Adrenal gland (tissue), 12 donors: ENCODE data around the gene GRM4. TPM values are rescaled to one million over a fixed set of nuclear protein-coding genes. Genes with fewer than 3 reads are reported as not detected.

Experiments used
- DNase-seq, 7 donors: peaks; one replicate each; pipeline ENCODE4 v3.0.0-alpha.2; 2019 to 2020
- H3K27ac ChIP-seq, 5 donors: fragments of 200-600 bp; sonication (generic) in 4 of 5; 1 replicate in 3 of 5; 2 replicates in 2 of 5; pipeline versions ENCODE4 v1.5.1 to v1.8.0; 2016 to 2020; ENCODE audit warnings: mild to moderate bottlenecking in 1 of 5
- H3K27me3 ChIP-seq: fragments of 200-600 bp; 2 replicates; pipeline ENCODE4 v1.8.0; 2021
- H3K36me3 ChIP-seq, 2 donors: fragments of 200-600 bp; replicated peaks in 1 of 2; 1 replicate in 1 of 2; 2 replicates in 1 of 2; pipeline versions ENCODE4 v1.5.1 to v1.8.0; 2018 to 2022
- H3K4me1 ChIP-seq, 2 donors: fragments of 200-600 bp; replicated peaks in 1 of 2; 1 replicate in 1 of 2; 2 replicates in 1 of 2; pipeline versions ENCODE4 v1.5.1 to v1.8.0; 2018 to 2021
- H3K4me3 ChIP-seq, 4 donors: fragments of 200-600 bp; sonication (generic) in 3 of 4; one replicate each; pipeline ENCODE4 v1.5.1; 2016 to 2018
- H3K9me3 ChIP-seq, 3 donors: fragments of 200-600 bp; sonication (generic) in 1 of 3; replicated peaks in 1 of 3; 1 replicate in 2 of 3; 2 replicates in 1 of 3; pipeline versions ENCODE4 v1.5.1 to v1.8.0; 2016 to 2021
- POLR2A ChIP-seq, 2 donors: fragments of 450-650 bp; IDR thresholded peaks; one replicate each; pipeline ENCODE4 v1.6.1; 2017; ENCODE audit warnings: antibody characterized with exemption in 2 of 2, mild to moderate bottlenecking in 2 of 2, moderate library complexity in 1 of 2
- WGBS, 4 donors: extraction: QIAGEN DNeasy Blood & Tissue Kit in 2 of 4; methylation state at CpG; one replicate each; pipeline versions ENCODE4 v1.1.5 to v1.1.7; 2013 to 2017; 5-methylcytosine and 5-hydroxymethylcytosine counted together
- intact Hi-C, 2 donors: fragments of 100-400 bp; cut with DNase I; formaldehyde crosslinking; loops; one replicate each; pipeline versions ENCODE4 v1.14.1 to v1.15.0; 2022 to 2023
- polyA plus RNA-seq, 3 donors: library from polyadenylated mRNA; stranded (reverse); fragments of 200-250 nt in 2 of 3; fragments of 350-450 nt in 1 of 3; fragmentation: Illumina TruSeq in 1 of 3; extraction: RNeasy Lipid Tissue Mini Kit (QIAGEN cat#74804) in 1 of 3; gene quantifications; one replicate each; pipeline ENCODE4 v1.2.3, GENCODE V29; 2013 to 2014
- total RNA-seq, 9 donors: library from RNA; depleted of rRNA in 4 of 9; stranded (reverse); fragments of >200 nt in 4 of 9; fragments of 120-200 nt in 1 of 9; fragmentation: NEBNext Ultra II Directional in 1 of 9; extraction: Animal tissue kit (Norgen Biotek cat#: 25700) in 1 of 9; gene quantifications; one replicate each; pipeline versions ENCODE4 v1.1.0 to v1.2.4, GENCODE V29; 2013 to 2023
- TF ChIP-seq, protein P1 (sequence below), 6 experiments: fragments of 450-650 bp in 4 of 6; fragments of 200-600 bp in 2 of 6; sonication (generic) in 1 of 6; IDR thresholded peaks; 1 replicate in 5 of 6; 2 replicates in 1 of 6; pipeline versions ENCODE4 v1.5.1 to v1.8.0; 2016 to 2021; ENCODE audit warnings: antibody characterized with exemption in 6 of 6, mild to moderate bottlenecking in 2 of 6, moderate library complexity in 1 of 6
- donor health status: healthy with polysubstance abuse.
- donor health status: Bipolar disorder and iron deficiency.
- donor health status: DM: yes; HTN: yes; CAD: no.
- donor health status: DM: no; HTN: no; CAD: no.
- donor health status: DM: no; HTN: no; CAD: no.
- donor health status: DM: yes; HTN: yes; CAD: no.

Gene GRM4
- total and polyA plus RNA-seq, 12 donors = 0.06 TPM; not detected in 11

DNA sequence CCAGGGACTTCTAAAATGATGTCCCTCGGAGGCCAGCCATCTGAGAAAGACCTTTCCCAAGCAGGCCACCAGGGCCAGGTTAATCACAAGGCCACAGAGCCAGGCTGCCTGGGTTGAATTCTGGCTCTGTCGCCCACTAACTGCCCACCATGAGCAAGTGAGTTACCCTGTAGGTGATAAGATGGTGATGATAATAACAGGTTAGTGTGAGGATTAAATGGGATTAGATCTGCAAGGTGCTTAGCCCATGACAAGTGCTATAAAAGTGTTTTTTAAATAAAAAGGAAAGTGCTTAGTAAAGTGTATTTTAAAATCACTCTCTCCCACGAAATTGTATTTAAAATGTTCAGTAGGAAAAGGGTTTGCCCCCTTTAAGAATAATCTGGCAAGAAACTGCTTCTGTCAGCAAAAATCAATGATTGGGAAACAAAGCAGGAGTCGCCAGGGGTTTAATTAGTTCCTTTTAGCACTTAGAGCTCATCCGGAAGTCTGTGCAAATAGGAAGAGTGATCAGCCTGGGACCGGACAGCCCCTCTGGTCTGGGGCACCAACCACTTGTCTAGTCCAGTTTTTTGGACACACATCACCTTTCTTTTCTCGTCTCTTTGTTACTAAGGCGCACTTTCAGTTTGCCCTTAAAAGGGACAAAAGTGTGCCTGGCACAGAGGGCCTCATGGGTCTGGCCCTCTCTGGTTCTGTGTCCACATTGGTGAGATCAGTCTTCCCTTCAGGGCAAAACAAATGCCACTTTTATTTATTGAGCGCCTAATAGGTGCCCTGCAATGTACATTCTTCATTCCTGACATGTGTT, 150.4 kb downstream of the GRM4 start:
- DNase-seq = no peak
- 47 to 58% (median 52%) methylated on average over 8 to 9 of the region's 9 CpGs for WGBS, 4 donors
- Histone ChIP-seq H3K27ac (no peak overlapping the region), H3K4me1 (no peaks in the 10 kb centered on the region), H3K4me3 (no peak overlapping the region), H3K27me3 (no peaks in the 10 kb centered on the region), H3K36me3 (no peaks in the 10 kb centered on the region), H3K9me3 (no peaks in the 10 kb centered on the region)
- intact Hi-C loops = no loop called here
- TF ChIP-seq, protein P1, sequence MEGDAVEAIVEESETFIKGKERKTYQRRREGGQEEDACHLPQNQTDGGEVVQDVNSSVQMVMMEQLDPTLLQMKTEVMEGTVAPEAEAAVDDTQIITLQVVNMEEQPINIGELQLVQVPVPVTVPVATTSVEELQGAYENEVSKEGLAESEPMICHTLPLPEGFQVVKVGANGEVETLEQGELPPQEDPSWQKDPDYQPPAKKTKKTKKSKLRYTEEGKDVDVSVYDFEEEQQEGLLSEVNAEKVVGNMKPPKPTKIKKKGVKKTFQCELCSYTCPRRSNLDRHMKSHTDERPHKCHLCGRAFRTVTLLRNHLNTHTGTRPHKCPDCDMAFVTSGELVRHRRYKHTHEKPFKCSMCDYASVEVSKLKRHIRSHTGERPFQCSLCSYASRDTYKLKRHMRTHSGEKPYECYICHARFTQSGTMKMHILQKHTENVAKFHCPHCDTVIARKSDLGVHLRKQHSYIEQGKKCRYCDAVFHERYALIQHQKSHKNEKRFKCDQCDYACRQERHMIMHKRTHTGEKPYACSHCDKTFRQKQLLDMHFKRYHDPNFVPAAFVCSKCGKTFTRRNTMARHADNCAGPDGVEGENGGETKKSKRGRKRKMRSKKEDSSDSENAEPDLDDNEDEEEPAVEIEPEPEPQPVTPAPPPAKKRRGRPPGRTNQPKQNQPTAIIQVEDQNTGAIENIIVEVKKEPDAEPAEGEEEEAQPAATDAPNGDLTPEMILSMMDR (IDR thresholded peaks at IDR 0.05) = no peak
- no peak for TF ChIP-seq POLR2A (IDR thresholded peaks at IDR 0.05)

DNA sequence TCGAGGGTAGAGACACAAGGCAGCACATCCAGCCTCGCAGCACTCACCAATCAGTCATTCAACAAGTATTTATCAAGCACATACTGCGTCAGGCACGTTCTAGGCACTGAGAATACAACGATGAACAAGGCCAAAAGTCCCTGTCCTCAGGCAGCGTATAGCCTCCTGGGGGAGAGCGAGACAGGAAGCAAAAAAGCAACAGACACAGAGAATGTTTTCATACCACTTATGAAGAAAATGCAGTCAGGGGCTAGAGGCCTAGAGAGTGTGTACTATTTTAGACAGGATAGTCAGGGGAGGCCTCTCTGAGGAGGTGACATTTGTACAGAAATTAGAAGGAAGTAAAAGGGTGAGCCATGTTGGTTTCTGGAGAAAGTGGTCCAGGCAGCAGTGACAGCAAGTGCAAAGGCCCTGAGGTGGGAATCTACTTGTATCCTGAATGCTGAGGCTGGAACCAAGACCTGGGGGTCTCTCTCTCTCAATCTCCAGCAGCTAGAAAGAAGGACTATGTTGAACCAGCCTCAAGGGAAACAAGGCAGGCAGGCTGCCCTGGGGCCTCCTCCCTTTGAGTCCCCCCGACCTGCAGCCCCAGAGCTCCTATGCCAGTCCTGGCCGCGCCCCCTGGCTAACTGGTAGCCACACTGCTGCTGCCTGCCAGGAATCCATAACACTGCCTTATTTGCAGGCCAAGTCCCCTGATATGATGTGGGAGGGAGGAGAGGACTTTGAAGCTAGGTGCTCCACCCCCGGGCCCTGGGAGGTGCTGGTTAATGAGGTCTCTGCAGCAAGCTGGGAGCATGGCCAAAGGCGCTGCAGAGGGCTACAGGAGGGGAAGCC, 151.2 kb downstream of the GRM4 start:
- WGBS, 4 donors = 84 to 88% (median 86%) methylated on average over 11 to 12 of the region's 12 CpGs
- DNase-seq = no peak
- Histone ChIP-seq H3K27me3 (no peaks in the 10 kb centered on the region), H3K4me3 (no peak overlapping the region), H3K36me3 (no peaks in the 10 kb centered on the region), H3K9me3 (no peaks in the 10 kb centered on the region), H3K4me1 (no peaks in the 10 kb centered on the region), H3K27ac (no peak overlapping the region)
- TF ChIP-seq, protein P1 (IDR thresholded peaks at IDR 0.05) = no peak
- TF ChIP-seq POLR2A (IDR thresholded peaks at IDR 0.05) = no peak
- intact Hi-C loops = no loop called here

DNA sequence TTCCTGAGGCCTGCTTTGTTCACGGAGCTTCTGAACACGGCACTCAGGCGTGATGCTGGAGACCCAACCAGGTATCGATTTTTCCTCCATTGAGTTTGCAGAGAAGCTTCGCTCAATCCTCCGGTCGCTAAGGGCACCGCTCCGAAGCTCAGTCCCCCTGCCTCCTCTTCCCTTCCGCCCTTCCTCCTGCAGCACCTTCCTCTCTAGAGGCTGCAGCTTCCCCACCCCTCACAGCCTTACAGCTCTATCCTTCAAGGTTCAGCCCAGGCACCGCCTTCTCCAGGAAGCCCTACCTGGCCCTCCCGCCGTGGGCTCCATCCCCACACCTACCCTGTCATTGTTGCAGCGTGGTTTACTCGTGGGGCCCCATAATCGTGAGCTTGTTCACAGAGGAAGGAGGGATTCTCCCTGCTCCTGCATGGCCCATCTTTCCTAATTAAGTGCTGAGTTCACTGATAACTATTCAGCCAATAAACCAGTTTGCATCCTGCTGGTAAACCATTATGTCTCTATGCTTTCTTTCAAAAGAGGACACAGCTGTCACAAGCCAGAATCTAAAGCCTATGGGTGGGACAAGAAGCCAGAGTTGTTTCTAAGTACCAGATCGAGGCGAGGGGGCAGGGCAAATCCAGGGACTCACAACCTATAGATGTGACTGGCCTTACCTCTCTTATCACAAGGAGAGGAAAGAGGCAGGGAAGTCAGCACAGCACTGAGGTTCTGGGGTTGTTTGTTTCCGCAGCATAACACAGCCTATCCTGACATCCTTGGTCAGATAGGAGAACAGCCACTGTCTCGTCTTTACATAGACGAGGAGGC, 152.0 kb downstream of the GRM4 start:
- Histone ChIP-seq H3K4me1 (no peaks in the 10 kb centered on the region), H3K27me3 (no peaks in the 10 kb centered on the region), H3K9me3 (no peaks in the 10 kb centered on the region), H3K4me3 (no peak overlapping the region), H3K36me3 (no peaks in the 10 kb centered on the region), H3K27ac (no peak overlapping the region)
- intact Hi-C loops = no loop called here
- no peak for DNase-seq
- TF ChIP-seq, protein P1 (IDR thresholded peaks at IDR 0.05) = no peak
- no peak for TF ChIP-seq POLR2A (IDR thresholded peaks at IDR 0.05)
- WGBS, 4 donors = 70 to 77% (median 72%) methylated on average over 20 to 21 of the region's 21 CpGs

DNA sequence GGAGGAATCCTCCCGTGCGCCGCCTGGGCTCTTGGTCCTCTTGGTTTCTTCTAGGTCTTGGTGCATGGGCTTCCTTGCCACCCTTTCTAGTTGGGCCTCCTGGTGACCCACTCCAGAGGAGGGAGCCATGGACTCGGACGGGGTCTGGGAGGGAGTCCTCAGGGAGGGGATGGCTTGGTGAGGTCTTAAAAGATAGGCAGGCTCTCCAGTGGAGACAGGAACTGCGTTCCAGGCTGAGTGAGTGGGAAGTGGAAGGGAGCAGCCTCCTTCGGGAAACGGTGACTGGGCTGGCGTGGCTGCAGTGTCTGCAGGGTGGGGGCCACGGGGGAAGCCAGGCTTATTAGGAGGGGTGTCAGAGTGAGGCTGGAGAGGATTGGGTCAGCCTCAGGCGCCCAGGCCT, 152.8 kb downstream of the GRM4 start:
- DNase-seq = no peak
- intact Hi-C loops = no loop called here
- no peak overlapping the region for H3K4me3 ChIP-seq
- TF ChIP-seq POLR2A (IDR thresholded peaks at IDR 0.05) = no peak
- TF ChIP-seq, protein P1 (IDR thresholded peaks at IDR 0.05) = no peak
- no peaks in the 10 kb centered on the region for H3K36me3 ChIP-seq
- 63 to 75% (median 70%) methylated on average over 2 to 11 of the region's 11 CpGs for WGBS, 4 donors
- no peaks in the 10 kb centered on the region for H3K27me3 ChIP-seq
- no peaks in the 10 kb centered on the region for H3K4me1 ChIP-seq
- no peak overlapping the region for H3K27ac ChIP-seq
- H3K9me3 ChIP-seq = no peaks in the 10 kb centered on the region
